Measurements from ENCODE around the gene ACTR5. TPM values are rescaled to one million over a fixed set of nuclear protein-coding genes. Genes with fewer than 3 reads are reported as not detected.
A peak's percentile ranks its signal among the peaks of the same experiment; 100 is the strongest.

The ACTR5 gene
- total and polyA plus RNA-seq, 4 experiments from 2014 or later = 8.7 to 17.4 (median 13.7) TPM

DNA sequence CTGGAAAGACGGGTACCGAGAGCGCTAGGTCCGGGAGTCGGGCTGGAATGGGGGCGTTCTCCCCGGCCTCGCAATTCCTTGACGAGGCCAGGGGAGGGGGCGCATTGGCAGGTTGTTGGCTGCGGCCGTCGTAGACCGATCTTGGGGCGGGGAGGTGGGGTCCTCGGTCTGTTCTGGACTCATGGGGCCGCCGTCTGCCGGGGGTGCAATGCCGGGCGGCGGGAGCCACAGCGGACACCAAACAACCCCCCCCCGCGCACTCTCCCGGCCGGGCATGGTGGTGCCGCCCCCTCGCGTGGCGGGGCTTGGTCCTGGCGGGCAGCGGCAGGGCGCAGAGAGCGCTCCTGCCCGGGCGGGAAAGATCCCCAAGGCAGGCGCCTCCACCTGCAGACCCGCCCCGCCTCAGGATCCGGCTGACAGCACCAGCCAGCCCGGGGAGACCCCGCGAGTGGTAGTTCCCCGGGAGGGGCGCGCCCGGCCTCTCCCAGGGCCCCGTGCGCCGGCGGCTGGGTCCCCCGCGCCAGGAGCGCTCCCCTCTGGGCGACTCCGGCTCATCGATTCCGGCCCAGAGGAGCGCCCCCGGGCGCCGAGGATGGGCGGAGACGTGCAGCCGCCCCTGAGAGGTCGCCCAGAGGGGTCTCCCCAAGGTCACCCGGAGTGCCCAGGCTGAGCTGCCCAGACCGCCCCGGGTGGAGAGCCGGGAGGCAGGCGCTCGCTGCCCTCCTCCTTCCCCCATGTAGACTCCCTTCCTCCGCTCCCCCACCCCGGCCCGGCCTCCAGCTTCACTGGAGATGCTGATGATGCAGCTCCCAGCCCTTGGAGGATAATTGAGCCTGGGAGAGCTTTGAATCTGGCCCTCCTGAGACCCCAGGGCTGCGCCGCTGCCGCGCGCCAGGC lies 57.9 kb downstream of the ACTR5 start:
- Histone ChIP-seq H3K9me3 (ENCODE audit: control insufficient read depth in 1 of 2, low read length in 2 of 2) (no peaks in the 10 kb centered on the region), H3K4me3 (ENCODE audit: low read length in 2 of 2) (peak overlapping the region; percentile 76 to 94), H3K36me3 (ENCODE audit: insufficient read depth, low read length) (peaks cover 5% of the 10 kb centered on the region), H3K4me1 (ENCODE audit: insufficient read depth, low read length) (peaks cover 66% of the 10 kb centered on the region), H3K27me3 (ENCODE audit: insufficient read depth, low read length) (no peaks in the 10 kb centered on the region), H3K27ac (ENCODE audit: low read depth, low read length) (peak overlapping the region; percentile 96)
- H3K36me3 Mint-ChIP-seq = peaks cover 13 to 48% of the 10 kb centered on the region in 2 donors
- peak; percentile 50 to 68 (median 61) for DNase-seq
- H3K4me1 Mint-ChIP-seq = peaks cover 50 to 65% (median 57%) of the 10 kb centered on the region in 4 donors
- intact Hi-C loops (cut with micrococcal nuclease) = loop anchor here (1.0 to 5.0 kb wide), 6 partner anchors 37 to 156 kb away; partner anchors contain the start of genes ACTR5 and DHX35
- no peaks in the 10 kb centered on the region for H3K27me3 Mint-ChIP-seq
- ChIA-PET CTCF (ENCODE audit: partially characterized antibody) (interaction anchor here (0.7 to 7.3 kb wide), 28 partner anchors 10 to 156 kb away, joined by 3 to 114 read pairs (median 4); partner anchors contain the start of genes ACTR5 and DHX35), POLR2A (ENCODE audit: partially characterized antibody) (interaction anchor here (0.9 to 7.0 kb wide), 29 partner anchors 10 to 157 kb away, joined by 3 to 185 read pairs (median 6); partner anchors contain the start of genes ACTR5, DHX35 and FAM83D)
- peak overlapping the region; percentile 97 to 100 (median 99) for H3K27ac Mint-ChIP-seq
- H3K9me3 Mint-ChIP-seq = no peaks in the 10 kb centered on the region
- H3K4me3 Mint-ChIP-seq = peak overlapping the region; percentile 87 to 94 (median 92)

DNA sequence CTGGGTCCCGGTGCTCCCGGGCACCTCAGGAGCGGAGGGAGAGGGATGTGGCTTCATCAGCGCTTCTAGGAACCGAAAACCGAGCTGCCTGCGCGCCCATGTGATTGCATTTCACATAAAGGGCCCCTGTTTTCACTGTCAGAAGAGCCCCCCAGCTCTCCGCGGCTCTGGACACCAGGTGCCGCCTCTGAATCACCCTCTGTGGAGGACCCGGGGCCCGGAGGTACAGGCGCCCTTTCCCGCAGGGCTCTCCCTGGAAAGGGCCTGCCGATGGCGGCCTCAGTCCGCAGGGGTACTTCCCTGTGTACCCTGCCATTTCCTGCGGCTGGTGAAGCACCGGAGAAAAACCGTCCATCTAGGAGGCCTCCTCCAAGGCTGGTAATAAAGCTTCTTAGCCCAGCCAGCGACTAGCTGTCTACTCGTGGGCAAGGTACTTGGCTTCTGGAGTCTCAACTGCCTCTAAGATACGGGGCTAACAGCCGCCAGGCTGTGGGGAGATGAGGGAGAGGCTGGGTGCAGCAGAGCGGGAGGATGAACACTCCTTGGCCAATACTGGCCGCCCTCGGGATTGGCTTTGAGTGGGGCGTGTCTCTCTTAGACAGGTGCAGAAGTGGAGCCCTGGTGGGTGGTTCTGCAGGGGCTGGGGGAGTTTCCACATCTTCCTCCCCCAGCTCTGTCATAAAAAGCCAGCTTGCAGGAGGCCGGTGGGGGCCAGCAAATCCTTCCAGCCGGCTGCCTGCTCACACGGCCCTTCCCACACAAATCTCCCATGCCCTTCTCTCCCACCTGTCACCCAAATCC lies 58.8 kb downstream of the ACTR5 start:
- ChIA-PET CTCF (ENCODE audit: partially characterized antibody) (interaction anchor here (0.7 to 7.3 kb wide), 21 partner anchors 9 to 155 kb away, joined by 3 to 114 read pairs (median 5); partner anchors contain the start of genes ACTR5 and DHX35), POLR2A (ENCODE audit: partially characterized antibody) (interaction anchor here (0.9 to 7.0 kb wide), 18 partner anchors 9 to 157 kb away, joined by 3 to 185 read pairs (median 7); no protein-coding TSS in a partner anchor)
- H3K27me3 ChIP-seq (ENCODE audit: insufficient read depth, low read length) = no peaks in the 10 kb centered on the region
- peaks cover 19 to 56% of the 10 kb centered on the region in 2 donors for H3K36me3 Mint-ChIP-seq
- H3K4me3 ChIP-seq (ENCODE audit: low read length in 2 of 2) = peak overlapping the region; percentile 71 to 76
- peaks cover 5% of the 10 kb centered on the region for H3K36me3 ChIP-seq (ENCODE audit: insufficient read depth, low read length)
- peaks cover 56 to 73% (median 64%) of the 10 kb centered on the region in 4 donors for H3K4me1 Mint-ChIP-seq
- no peaks in the 10 kb centered on the region for H3K27me3 Mint-ChIP-seq
- H3K27ac ChIP-seq (ENCODE audit: low read depth, low read length) = peak overlapping the region; percentile 96
- intact Hi-C loops (cut with micrococcal nuclease) = loop anchor here (2.0 to 5.0 kb wide), 2 partner anchors 36 to 75 kb away; no protein-coding TSS in a partner anchor
- H3K4me3 Mint-ChIP-seq = peak overlapping the region; percentile 77 to 94 (median 87)
- H3K4me1 ChIP-seq (ENCODE audit: insufficient read depth, low read length) = peaks cover 75% of the 10 kb centered on the region
- no peaks in the 10 kb centered on the region for H3K9me3 Mint-ChIP-seq
- peak overlapping the region; percentile 86 to 98 (median 95) for H3K27ac Mint-ChIP-seq
- peak; percentile 56 to 80 (median 65) for DNase-seq
- H3K9me3 ChIP-seq (ENCODE audit: control insufficient read depth in 1 of 2, low read length in 2 of 2) = no peaks in the 10 kb centered on the region

DNA sequence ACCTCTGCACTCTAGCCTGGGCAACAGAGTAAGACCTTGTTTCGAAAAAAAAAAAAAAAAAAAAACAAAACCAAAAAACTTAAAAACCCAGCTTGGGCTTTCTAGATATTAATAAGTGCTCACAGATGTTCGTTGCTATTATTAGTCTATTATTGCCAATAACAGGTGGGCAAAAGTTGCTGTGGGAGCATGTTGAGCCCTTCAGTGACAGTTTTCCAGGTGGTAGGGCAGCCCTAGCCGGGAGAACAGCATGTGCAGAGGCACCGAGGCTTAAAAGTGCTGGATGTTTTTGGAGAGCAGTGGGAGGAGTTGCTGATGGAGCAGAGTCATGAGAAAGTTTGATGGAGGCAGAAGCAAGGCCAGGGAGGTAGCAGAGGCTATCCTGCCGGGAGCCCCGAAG lies 61.7 kb downstream of the ACTR5 start:
- H3K9me3 Mint-ChIP-seq = no peaks in the 10 kb centered on the region
- H3K4me3 Mint-ChIP-seq = peak overlapping the region in 4 of 8 donors; percentile 25 to 87 (median 56)
- no peak for DNase-seq
- no peaks in the 10 kb centered on the region for H3K9me3 ChIP-seq (ENCODE audit: control insufficient read depth in 1 of 2, low read length in 2 of 2)
- peaks cover 59 to 82% (median 73%) of the 10 kb centered on the region in 4 donors for H3K4me1 Mint-ChIP-seq
- H3K36me3 Mint-ChIP-seq = peaks cover 19 to 65% of the 10 kb centered on the region in 2 donors
- intact Hi-C loops (cut with micrococcal nuclease) = loop anchor here (5.0 kb wide), 1 partner anchor 78 kb away; no protein-coding TSS in a partner anchor
- H3K27ac ChIP-seq (ENCODE audit: low read depth, low read length) = no peak overlapping the region
- no peaks in the 10 kb centered on the region for H3K27me3 ChIP-seq (ENCODE audit: insufficient read depth, low read length)
- peaks cover 5% of the 10 kb centered on the region for H3K36me3 ChIP-seq (ENCODE audit: insufficient read depth, low read length)
- no peaks in the 10 kb centered on the region for H3K27me3 Mint-ChIP-seq
- peak overlapping the region; percentile 33 to 97 (median 86) for H3K27ac Mint-ChIP-seq
- peaks cover 79% of the 10 kb centered on the region for H3K4me1 ChIP-seq (ENCODE audit: insufficient read depth, low read length)
- ChIA-PET CTCF (ENCODE audit: partially characterized antibody) (interaction anchor here (1.2 to 7.3 kb wide), 3 partner anchors 18 to 84 kb away, joined by 3 to 114 read pairs (median 4); no protein-coding TSS in a partner anchor), POLR2A (ENCODE audit: partially characterized antibody) (interaction anchor here (1.4 to 7.0 kb wide), 4 partner anchors 31 to 83 kb away, joined by 4 to 185 read pairs (median 59); no protein-coding TSS in a partner anchor)
- H3K4me3 ChIP-seq (ENCODE audit: low read length in 2 of 2) = no peak overlapping the region

DNA sequence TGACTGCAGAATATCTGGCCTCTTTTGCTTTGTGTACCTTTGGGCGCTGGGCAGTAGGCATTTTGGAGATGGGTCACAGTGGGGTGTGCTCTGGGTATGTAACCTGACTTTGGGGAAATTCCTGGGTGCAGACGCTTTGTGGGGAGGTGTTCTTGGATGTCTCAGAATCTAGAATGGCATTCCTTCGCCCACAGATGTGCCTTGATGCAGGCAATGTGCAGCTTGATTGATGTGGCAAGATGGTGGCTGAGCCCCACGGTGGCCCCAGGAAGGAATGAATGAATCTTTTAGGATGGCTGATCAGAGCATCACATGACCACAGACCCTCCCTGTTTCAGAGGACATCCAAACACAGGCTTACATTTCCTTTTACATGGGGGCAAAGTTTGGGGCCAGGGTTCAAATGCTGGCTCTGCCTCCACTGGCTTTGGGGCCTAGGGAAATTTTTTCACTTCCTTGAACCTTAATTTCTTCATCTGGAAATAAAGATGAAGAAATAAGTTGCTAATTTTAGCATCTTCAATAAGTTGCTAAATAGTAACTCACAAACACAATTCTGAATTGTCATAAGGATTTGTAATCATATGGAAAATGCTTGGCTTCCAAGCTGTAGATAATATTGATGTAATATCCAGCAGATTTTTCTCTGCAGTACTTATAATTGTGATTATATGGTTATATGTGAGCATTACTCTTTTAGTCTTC lies 62.8 kb downstream of the ACTR5 start:
- CTCF ChIA-PET (ENCODE audit: partially characterized antibody) = interaction anchor here (1.3 kb wide), 1 partner anchor 82 kb away, joined by 6 read pairs; no protein-coding TSS in a partner anchor
- no peaks in the 10 kb centered on the region for H3K9me3 Mint-ChIP-seq
- no peak for DNase-seq
- peak overlapping the region; percentile 61 to 86 (median 78) for H3K27ac Mint-ChIP-seq
- POLR2A ChIA-PET (ENCODE audit: partially characterized antibody) = interaction anchor here (0.7 to 7.0 kb wide), 6 partner anchors 25 to 151 kb away, joined by 3 to 114 read pairs (median 4); partner anchors contain the start of gene DHX35
- Histone ChIP-seq H3K4me1 (ENCODE audit: insufficient read depth, low read length) (peaks cover 86% of the 10 kb centered on the region), H3K4me3 (ENCODE audit: low read length in 2 of 2) (no peak overlapping the region), H3K9me3 (ENCODE audit: control insufficient read depth in 1 of 2, low read length in 2 of 2) (no peaks in the 10 kb centered on the region), H3K27ac (ENCODE audit: low read depth, low read length) (peak overlapping the region; percentile 0), H3K36me3 (ENCODE audit: insufficient read depth, low read length) (peaks cover 5% of the 10 kb centered on the region), H3K27me3 (ENCODE audit: insufficient read depth, low read length) (no peaks in the 10 kb centered on the region)
- peaks cover 70 to 89% (median 81%) of the 10 kb centered on the region in 4 donors for H3K4me1 Mint-ChIP-seq
- H3K4me3 Mint-ChIP-seq = peak overlapping the region in 5 of 8 donors; percentile 17 to 52 (median 39)
- H3K27me3 Mint-ChIP-seq = no peaks in the 10 kb centered on the region
- intact Hi-C loops (cut with micrococcal nuclease) = no loop called here
- peaks cover 27 to 66% of the 10 kb centered on the region in 2 donors for H3K36me3 Mint-ChIP-seq

DNA sequence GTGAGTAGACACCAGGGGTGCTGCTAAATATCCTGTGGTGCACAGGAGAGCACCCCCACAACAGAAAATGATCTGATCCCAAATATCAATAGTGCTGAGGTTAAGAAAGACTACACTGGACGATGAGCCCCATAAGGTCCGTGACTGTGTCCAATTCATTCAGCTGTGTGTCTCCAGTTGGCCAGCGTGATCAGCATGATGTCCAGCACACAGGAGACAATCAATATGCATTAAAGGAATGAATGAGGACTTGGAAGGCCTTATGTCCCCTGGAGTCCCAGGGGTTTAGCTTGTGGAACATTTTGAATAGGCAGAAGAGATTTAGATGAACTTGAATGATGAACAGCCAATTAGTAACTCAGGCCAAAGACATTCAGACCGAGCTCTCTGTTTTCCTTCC lies 63.5 kb downstream of the ACTR5 start:
- DNase-seq = no peak
- POLR2A ChIA-PET (ENCODE audit: partially characterized antibody) = interaction anchor here (0.7 to 2.1 kb wide), 4 partner anchors 25 to 151 kb away, joined by 3 to 4 read pairs (median 3); partner anchors contain the start of gene DHX35
- H3K4me3 ChIP-seq (ENCODE audit: low read length in 2 of 2) = no peak overlapping the region
- Mint-ChIP-seq H3K4me3 (peak overlapping the region in 3 of 8 donors; percentile 1 to 26 (median 4)), H3K4me1 (peaks cover 76 to 96% (median 88%) of the 10 kb centered on the region in 4 donors), H3K27ac (peak overlapping the region; percentile 16 to 86 (median 73)), H3K36me3 (peaks cover 32 to 73% of the 10 kb centered on the region in 2 donors), H3K9me3 (no peaks in the 10 kb centered on the region), H3K27me3 (no peaks in the 10 kb centered on the region)
- no peaks in the 10 kb centered on the region for H3K9me3 ChIP-seq (ENCODE audit: control insufficient read depth in 1 of 2, low read length in 2 of 2)
- H3K27me3 ChIP-seq (ENCODE audit: insufficient read depth, low read length) = no peaks in the 10 kb centered on the region
- H3K27ac ChIP-seq (ENCODE audit: low read depth, low read length) = no peak overlapping the region
- CTCF ChIA-PET (ENCODE audit: partially characterized antibody) = interaction anchor here (1.3 kb wide), 2 partner anchors 32 to 81 kb away, joined by 3 to 6 read pairs; no protein-coding TSS in a partner anchor
- intact Hi-C loops (cut with micrococcal nuclease) = no loop called here
- peaks cover 93% of the 10 kb centered on the region for H3K4me1 ChIP-seq (ENCODE audit: insufficient read depth, low read length)
- peaks cover 5% of the 10 kb centered on the region for H3K36me3 ChIP-seq (ENCODE audit: insufficient read depth, low read length)

DNA sequence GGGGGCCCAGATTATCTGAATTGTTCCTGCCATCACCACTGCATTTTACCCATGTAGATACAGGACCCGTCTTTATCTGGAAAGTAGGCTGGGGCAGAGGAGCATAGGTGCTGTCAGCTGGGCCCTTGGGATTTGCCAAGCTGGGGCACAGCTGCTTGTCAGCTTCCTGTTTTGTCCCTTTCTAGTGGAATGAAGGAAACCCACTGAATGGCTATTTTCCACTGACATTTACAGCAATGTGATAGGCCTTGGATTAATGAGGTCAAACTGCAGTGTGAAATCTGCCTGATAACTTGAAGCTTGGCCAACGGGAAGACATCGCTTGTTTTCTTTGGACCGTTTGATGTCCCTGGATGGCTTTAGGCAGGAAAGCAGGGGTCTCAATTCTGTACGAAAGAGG lies 63.9 kb downstream of the ACTR5 start:
- peaks cover 35 to 73% of the 10 kb centered on the region in 2 donors for H3K36me3 Mint-ChIP-seq
- H3K4me1 ChIP-seq (ENCODE audit: insufficient read depth, low read length) = peaks cover 95% of the 10 kb centered on the region
- H3K27me3 ChIP-seq (ENCODE audit: insufficient read depth, low read length) = no peaks in the 10 kb centered on the region
- POLR2A ChIA-PET (ENCODE audit: partially characterized antibody) = interaction anchor here (0.5 to 2.1 kb wide), 4 partner anchors 24 to 80 kb away, joined by 3 to 4 read pairs (median 3); no protein-coding TSS in a partner anchor
- H3K4me3 Mint-ChIP-seq = peak overlapping the region in 1 of 8 donors; percentile 26
- H3K27me3 Mint-ChIP-seq = no peaks in the 10 kb centered on the region
- H3K9me3 ChIP-seq (ENCODE audit: control insufficient read depth in 1 of 2, low read length in 2 of 2) = no peaks in the 10 kb centered on the region
- H3K27ac Mint-ChIP-seq = peak overlapping the region in 3 of 7 donors; percentile 56 to 78 (median 65)
- peaks cover 76 to 97% (median 89%) of the 10 kb centered on the region in 4 donors for H3K4me1 Mint-ChIP-seq
- intact Hi-C loops (cut with micrococcal nuclease) = no loop called here
- no peak overlapping the region for H3K4me3 ChIP-seq (ENCODE audit: low read length in 2 of 2)
- DNase-seq = no peak
- peaks cover 5% of the 10 kb centered on the region for H3K36me3 ChIP-seq (ENCODE audit: insufficient read depth, low read length)
- CTCF ChIA-PET (ENCODE audit: partially characterized antibody) = interaction anchor here (1.3 kb wide), 2 partner anchors 33 to 81 kb away, joined by 3 to 6 read pairs; no protein-coding TSS in a partner anchor
- H3K9me3 Mint-ChIP-seq = no peaks in the 10 kb centered on the region
- no peak overlapping the region for H3K27ac ChIP-seq (ENCODE audit: low read depth, low read length)

Data from CD4-positive, alpha-beta memory T cell (primary cell).